CD8-positive, alpha-beta memory T cell (primary cell): ENCODE results near the gene ERC2. TPM values are rescaled to one million over a fixed set of nuclear protein-coding genes. Genes with fewer than 3 reads are reported as not detected.

Experiments
- CTCF ChIA-PET: fragments of 350-600 bp; sonication (Branson Sonifier 250); formaldehyde crosslinking; loops from one replicate; lab custom pipeline; 2021; ENCODE audit warnings: antibody characterized with exemption; lab: Charles Lee
- POLR2A ChIA-PET: fragments of 350-600 bp; sonication (Branson Sonifier 250); formaldehyde crosslinking; loops from one replicate; lab custom pipeline; 2021; ENCODE audit warnings: antibody characterized with exemption; lab: Charles Lee
- DNase-seq, 5 donors: peaks; one replicate each; pipeline versions ENCODE4 v3.0.0 to v3.0.0-alpha.2; 2020 to 2022; ENCODE audit warnings: mixed read lengths in 1 of 5
- H3K27ac ChIP-seq: one replicate; pipeline ENCODE4 v1.7.0; 2013; ENCODE audit warnings: low read depth, mild to moderate bottlenecking, low read length, moderate library complexity
- H3K27me3 ChIP-seq: 2 replicates; pipeline ENCODE4 v1.7.0; 2013; ENCODE audit warnings: low read length, mild to moderate bottlenecking; ENCODE audit not compliant: insufficient read depth, poor library complexity, severe bottlenecking
- H3K36me3 ChIP-seq: 2 replicates; pipeline ENCODE4 v1.7.0; 2013; ENCODE audit warnings: mild to moderate bottlenecking, low read length, moderate library complexity; ENCODE audit not compliant: insufficient read depth
- H3K4me1 ChIP-seq: 2 replicates; pipeline ENCODE4 v1.7.0; 2013; ENCODE audit warnings: mild to moderate bottlenecking, low read length, moderate library complexity; ENCODE audit not compliant: insufficient read depth
- H3K4me3 ChIP-seq: 2 replicates; pipeline ENCODE4 v1.7.0; 2013; ENCODE audit warnings: mild to moderate bottlenecking, low read length
- H3K9me3 ChIP-seq: 2 replicates; pipeline ENCODE4 v1.7.0; 2013; ENCODE audit warnings: mild to moderate bottlenecking, low read length
- H3K27ac Mint-ChIP-seq, 8 donors: one replicate each; pipeline ENCODE4 v1.8.0; 2020 to 2021; ENCODE audit warnings: mixed read lengths in 8 of 8, mild to moderate bottlenecking in 6 of 8, inconsistent platforms in 3 of 8, moderate library complexity in 3 of 8
- H3K27me3 Mint-ChIP-seq, 2 donors: one replicate each; pipeline ENCODE4 v1.8.0; 2020 to 2021; ENCODE audit warnings: mixed read lengths in 2 of 2, mild to moderate bottlenecking in 1 of 2, moderate library complexity in 1 of 2
- H3K36me3 Mint-ChIP-seq, 3 donors: one replicate each; pipeline ENCODE4 v1.8.0; 2020 to 2021; ENCODE audit warnings: mixed read lengths in 3 of 3, inconsistent platforms in 1 of 3, mild to moderate bottlenecking in 1 of 3
- H3K4me1 Mint-ChIP-seq, 3 donors: one replicate each; pipeline ENCODE4 v1.8.0; 2020 to 2021; ENCODE audit warnings: mixed read lengths in 3 of 3, inconsistent platforms in 1 of 3, mild to moderate bottlenecking in 1 of 3
- H3K4me3 Mint-ChIP-seq, 7 donors: one replicate each; pipeline ENCODE4 v1.8.0; 2020 to 2021; ENCODE audit warnings: mixed read lengths in 7 of 7, mild to moderate bottlenecking in 6 of 7, moderate library complexity in 4 of 7, inconsistent platforms in 2 of 7
- H3K9me3 Mint-ChIP-seq, 5 donors: one replicate each; pipeline ENCODE4 v1.8.0; 2020 to 2022; ENCODE audit warnings: mixed read lengths in 5 of 5, mild to moderate bottlenecking in 3 of 5, moderate library complexity in 2 of 5, inconsistent platforms in 1 of 5
- polyA plus RNA-seq: library from polyadenylated mRNA; unstranded; fragments of 300-500 nt; fragmentation: Illumina TruSeq; gene quantifications from one replicate; pipeline ENCODE4 v1.2.3, GENCODE V29; 2021
- total RNA-seq, 2 experiments: library from RNA; stranded (reverse); gene quantifications; one replicate each; pipeline ENCODE4 v1.2.3, GENCODE V29; 2021

Gene ERC2
- total and polyA plus RNA-seq, 3 experiments from 2014 or later = not detected

- peaks cover 0 to 8% (median 3%) of the 10 kb centered on the region in 5 donors for H3K9me3 Mint-ChIP-seq
- H3K4me1 Mint-ChIP-seq = no peaks in the 10 kb centered on the region
- H3K4me3 ChIP-seq = no peak overlapping the region
- H3K4me3 Mint-ChIP-seq = no peak overlapping the region
- CTCF ChIA-PET = no interaction called here
- H3K27me3 ChIP-seq = no peaks in the 10 kb centered on the region
- H3K27ac Mint-ChIP-seq = no peak overlapping the region
- H3K9me3 ChIP-seq = no peaks in the 10 kb centered on the region
- no peak for DNase-seq
- no peaks in the 10 kb centered on the region for H3K4me1 ChIP-seq
- H3K27ac ChIP-seq = no peak overlapping the region
- H3K27me3 Mint-ChIP-seq = no peaks in the 10 kb centered on the region
- no peaks in the 10 kb centered on the region for H3K36me3 ChIP-seq
- no peaks in the 10 kb centered on the region for H3K36me3 Mint-ChIP-seq
- POLR2A ChIA-PET = no interaction called here
These were observed 739.7 kb downstream of the ERC2 start for GRCh38 chr3:55728461-55729100.

DNA sequence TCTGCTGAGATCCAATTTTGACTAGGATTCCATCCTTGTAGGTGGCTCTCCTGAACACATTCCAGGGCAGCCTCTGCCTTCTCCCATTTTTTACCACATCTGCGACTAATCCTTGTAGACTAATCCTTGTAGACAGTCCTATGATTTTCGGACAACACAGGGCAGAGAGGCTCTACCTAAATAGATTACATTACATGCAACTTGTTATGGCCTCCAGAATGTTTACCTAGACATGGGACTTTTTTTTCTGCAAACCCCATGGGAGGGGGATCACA, 741.8 kb downstream of the ERC2 start:
- peaks cover 0 to 9% (median 5%) of the 10 kb centered on the region in 5 donors for H3K9me3 Mint-ChIP-seq
- no peak for DNase-seq
- H3K4me3 Mint-ChIP-seq = no peak overlapping the region
- CTCF ChIA-PET = no interaction called here
- H3K27me3 Mint-ChIP-seq = peaks cover 2 to 4% of the 10 kb centered on the region in 2 donors
- H3K9me3 ChIP-seq = no peaks in the 10 kb centered on the region
- POLR2A ChIA-PET = no interaction called here
- H3K27ac ChIP-seq = no peak overlapping the region
- H3K4me1 ChIP-seq = no peaks in the 10 kb centered on the region
- no peaks in the 10 kb centered on the region for H3K36me3 Mint-ChIP-seq
- H3K27ac Mint-ChIP-seq = no peak overlapping the region
- H3K36me3 ChIP-seq = no peaks in the 10 kb centered on the region
- no peaks in the 10 kb centered on the region for H3K4me1 Mint-ChIP-seq
- H3K27me3 ChIP-seq = no peaks in the 10 kb centered on the region
- no peak overlapping the region for H3K4me3 ChIP-seq

DNA sequence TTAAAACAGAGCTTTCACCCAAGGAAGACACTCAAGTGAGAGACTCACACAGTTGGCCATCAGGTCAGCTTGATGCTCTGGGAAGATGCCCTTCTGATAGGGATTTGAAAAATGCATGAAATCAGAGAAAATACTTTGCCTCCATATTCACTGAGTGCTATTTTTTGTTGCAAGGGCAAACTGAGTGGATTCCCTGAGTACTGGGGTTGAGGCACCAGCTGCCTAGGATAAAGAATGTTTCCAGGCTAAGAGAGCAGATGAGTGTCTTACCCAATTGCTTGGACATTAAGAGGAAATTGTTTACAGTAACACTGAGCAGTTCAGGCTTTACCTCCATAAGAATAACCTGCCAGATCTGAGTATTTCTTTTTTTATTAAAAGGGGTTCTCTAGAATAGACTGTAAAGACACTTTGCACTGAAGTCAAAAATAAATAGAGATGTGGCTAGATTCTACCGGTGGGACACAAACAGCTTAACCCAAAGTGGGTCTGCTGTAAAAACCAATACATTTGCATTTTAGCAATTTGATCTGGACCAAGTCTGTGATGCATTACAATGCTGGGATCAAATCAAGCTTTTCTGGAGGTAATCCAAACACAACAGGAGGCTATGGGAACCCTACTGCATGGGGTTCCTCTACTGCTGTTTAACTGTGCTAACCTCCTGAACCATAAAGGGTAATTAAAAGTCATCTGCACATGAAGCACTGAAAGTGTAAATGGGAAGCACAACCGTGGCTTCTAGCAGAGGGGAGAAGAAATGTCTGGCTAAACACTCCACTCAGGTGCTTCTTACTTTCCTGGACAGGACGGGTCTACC, 742.4 kb downstream of the ERC2 start:
- H3K36me3 ChIP-seq = no peaks in the 10 kb centered on the region
- POLR2A ChIA-PET = no interaction called here
- CTCF ChIA-PET = no interaction called here
- H3K4me3 ChIP-seq = no peak overlapping the region
- Mint-ChIP-seq H3K9me3 (peaks cover 0 to 9% (median 8%) of the 10 kb centered on the region in 5 donors), H3K4me3 (no peak overlapping the region), H3K27ac (no peak overlapping the region), H3K27me3 (peaks cover 2 to 4% of the 10 kb centered on the region in 2 donors), H3K36me3 (no peaks in the 10 kb centered on the region), H3K4me1 (no peaks in the 10 kb centered on the region)
- H3K9me3 ChIP-seq = no peaks in the 10 kb centered on the region
- H3K27me3 ChIP-seq = no peaks in the 10 kb centered on the region
- H3K4me1 ChIP-seq = no peaks in the 10 kb centered on the region
- DNase-seq = no peak
- H3K27ac ChIP-seq = no peak overlapping the region

GRCh38 chr3:55724821-55725220, 743.4 kb downstream of the ERC2 start:
- POLR2A ChIA-PET = no interaction called here

DNA sequence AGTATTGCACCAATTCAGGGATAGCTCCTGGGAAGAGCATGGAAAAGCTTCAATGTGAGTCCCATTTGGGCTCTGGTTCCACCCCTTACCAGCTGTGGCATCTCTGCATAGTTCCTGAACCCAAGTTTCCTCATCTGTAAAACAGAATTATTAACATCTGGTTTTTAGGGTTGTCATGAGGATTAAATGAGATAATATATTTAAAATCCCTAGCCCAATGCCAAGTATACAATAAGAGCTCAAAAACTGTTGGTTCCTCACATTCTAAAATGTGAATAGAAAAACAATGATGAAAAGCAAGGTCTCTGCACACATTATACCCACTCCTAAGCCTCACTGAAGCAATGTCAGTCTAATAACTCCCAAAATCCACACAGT, 743.9 kb downstream of the ERC2 start:
- no peak for DNase-seq
- CTCF ChIA-PET = no interaction called here
- Histone ChIP-seq H3K9me3 (no peaks in the 10 kb centered on the region), H3K27me3 (no peaks in the 10 kb centered on the region), H3K4me1 (no peaks in the 10 kb centered on the region), H3K36me3 (no peaks in the 10 kb centered on the region), H3K27ac (no peak overlapping the region), H3K4me3 (no peak overlapping the region)
- Mint-ChIP-seq H3K27ac (no peak overlapping the region), H3K36me3 (no peaks in the 10 kb centered on the region), H3K9me3 (peaks cover 0 to 11% (median 8%) of the 10 kb centered on the region in 5 donors), H3K4me3 (no peak overlapping the region), H3K4me1 (no peaks in the 10 kb centered on the region), H3K27me3 (peaks cover 2 to 4% of the 10 kb centered on the region in 2 donors)
- POLR2A ChIA-PET = no interaction called here

More at GRCh38 chr3:55724821-55725220, 743.4 kb downstream of the ERC2 start:
- CTCF ChIA-PET = no interaction called here
- no peak overlapping the region for H3K27ac ChIP-seq
- H3K27me3 ChIP-seq = no peaks in the 10 kb centered on the region
- Mint-ChIP-seq H3K36me3 (no peaks in the 10 kb centered on the region), H3K9me3 (peaks cover 0 to 9% (median 8%) of the 10 kb centered on the region in 5 donors), H3K4me1 (no peaks in the 10 kb centered on the region), H3K27ac (no peak overlapping the region), H3K27me3 (peaks cover 2 to 4% of the 10 kb centered on the region in 2 donors), H3K4me3 (no peak overlapping the region)
- no peaks in the 10 kb centered on the region for H3K4me1 ChIP-seq
- H3K4me3 ChIP-seq = no peak overlapping the region
- H3K9me3 ChIP-seq = no peaks in the 10 kb centered on the region
- no peaks in the 10 kb centered on the region for H3K36me3 ChIP-seq
- DNase-seq = no peak

- no peaks in the 10 kb centered on the region for H3K36me3 Mint-ChIP-seq
- CTCF ChIA-PET = no interaction called here
- H3K27me3 ChIP-seq = no peaks in the 10 kb centered on the region
- peaks cover 2 to 4% of the 10 kb centered on the region in 2 donors for H3K27me3 Mint-ChIP-seq
- DNase-seq = no peak
- POLR2A ChIA-PET = no interaction called here
- H3K4me1 Mint-ChIP-seq = no peaks in the 10 kb centered on the region
- H3K27ac ChIP-seq = no peak overlapping the region
- H3K4me3 ChIP-seq = no peak overlapping the region
- H3K4me3 Mint-ChIP-seq = no peak overlapping the region
- peaks cover 0 to 11% (median 8%) of the 10 kb centered on the region in 5 donors for H3K9me3 Mint-ChIP-seq
- no peaks in the 10 kb centered on the region for H3K9me3 ChIP-seq
- no peaks in the 10 kb centered on the region for H3K4me1 ChIP-seq
- H3K27ac Mint-ChIP-seq = no peak overlapping the region
- no peaks in the 10 kb centered on the region for H3K36me3 ChIP-seq
These were observed 744.4 kb downstream of the ERC2 start for GRCh38 chr3:55723653-55724406.

- POLR2A ChIA-PET = no interaction called here
These were observed 746.4 kb downstream of the ERC2 start for GRCh38 chr3:55721716-55722484.

More at GRCh38 chr3:55721716-55722484, 746.4 kb downstream of the ERC2 start:
- no peak overlapping the region for H3K27ac Mint-ChIP-seq
- DNase-seq = no peak
- Histone ChIP-seq H3K27me3 (no peaks in the 10 kb centered on the region), H3K4me3 (no peak overlapping the region), H3K36me3 (no peaks in the 10 kb centered on the region), H3K27ac (no peak overlapping the region), H3K9me3 (no peaks in the 10 kb centered on the region), H3K4me1 (no peaks in the 10 kb centered on the region)
- H3K36me3 Mint-ChIP-seq = no peaks in the 10 kb centered on the region
- H3K9me3 Mint-ChIP-seq = peaks cover 0 to 10% (median 9%) of the 10 kb centered on the region in 5 donors
- H3K4me3 Mint-ChIP-seq = no peak overlapping the region
- H3K4me1 Mint-ChIP-seq = no peaks in the 10 kb centered on the region
- CTCF ChIA-PET = no interaction called here
- peaks cover 2 to 4% of the 10 kb centered on the region in 2 donors for H3K27me3 Mint-ChIP-seq
